ENCODE results near the gene GAPDHS.

- TF ChIP-seq EZH2 (IDR thresholded peaks at IDR 0.05; ENCODE audit: borderline replicate concordance) (no peak), EZH2phosphoT487 (IDR thresholded peaks at IDR 0.05; ENCODE audit: low read depth, severe bottlenecking, unreplicated experiment) (no peak)
Observed at GRCh38 chr19:35560271-35560670, 27.0 kb downstream of the GAPDHS start.

All from hepatocyte (in vitro differentiated cells).